Smooth muscle cell (in vitro differentiated cells): ENCODE data around the gene RAET1E. TPM values are rescaled to one million over a fixed set of nuclear protein-coding genes. Genes with fewer than 3 reads are reported as not detected.
A peak's percentile ranks its signal among the peaks of the same experiment; 100 is the strongest.
"Not testable (repeated sequence)": the region's sequence is repeated elsewhere in the genome, so short reads cannot be mapped to it uniquely, and the experiment has no call there.

Experiments
- DNase-seq: peaks from one replicate; lab custom pipeline; 2025; ENCODE audit not compliant: unreplicated experiment; lab: John Stamatoyannopoulos, UW
- H2AFZ ChIP-seq: fragments of 200-600 bp; sonication (generic); 2 replicates; pipeline ENCODE4 v1.6.0; 2016; ENCODE audit warnings: antibody characterized with exemption, low read depth, mild to moderate bottlenecking
- H3F3A ChIP-seq: fragments of 200-600 bp; sonication (generic); 2 replicates; pipeline ENCODE4 v1.6.0; 2017; ENCODE audit warnings: antibody characterized with exemption, low read depth
- H3K27ac ChIP-seq: fragments of 200-600 bp; sonication (generic); 2 replicates; pipeline ENCODE4 v1.5.1; 2016; ENCODE audit warnings: low read depth, mild to moderate bottlenecking
- H3K27me3 ChIP-seq: fragments of 200-600 bp; sonication (generic); 2 replicates; pipeline ENCODE4 v1.6.1; 2016; ENCODE audit warnings: low read depth, mild to moderate bottlenecking
- H3K36me3 ChIP-seq: fragments of 200-600 bp; sonication (generic); 2 replicates; pipeline ENCODE4 v1.5.1; 2016; ENCODE audit warnings: low read depth
- H3K4me1 ChIP-seq: fragments of 200-600 bp; sonication (generic); 2 replicates; pipeline ENCODE4 v1.5.1; 2016; ENCODE audit warnings: low read depth
- H3K4me2 ChIP-seq: fragments of 200-600 bp; sonication (generic); 2 replicates; pipeline ENCODE4 v1.6.0; 2016; ENCODE audit warnings: mild to moderate bottlenecking
- H3K4me3 ChIP-seq: fragments of 200-600 bp; sonication (generic); 2 replicates; pipeline ENCODE4 v1.5.1; 2016; ENCODE audit warnings: mild to moderate bottlenecking
- H3K79me2 ChIP-seq: fragments of 200-600 bp; sonication (generic); 2 replicates; pipeline ENCODE4 v1.6.0; 2016; ENCODE audit warnings: low read depth, mild to moderate bottlenecking
- H3K9ac ChIP-seq: fragments of 200-600 bp; sonication (generic); 2 replicates; pipeline ENCODE4 v1.6.0; 2016; ENCODE audit warnings: low read depth
- H3K9me3 ChIP-seq: fragments of 200-600 bp; sonication (generic); replicated peaks from 2 replicates; pipeline ENCODE4 v1.5.1; 2016; ENCODE audit warnings: low read depth
- H4K20me1 ChIP-seq: fragments of 200-600 bp; sonication (generic); 2 replicates; pipeline ENCODE4 v1.6.0; 2016; ENCODE audit warnings: low read depth
- WGBS: methylation state at CpG from one replicate; pipeline ENCODE4 v1.1.7; 2016; ENCODE audit warnings: low lambda C conversion rate; 5-methylcytosine and 5-hydroxymethylcytosine counted together
- polyA plus RNA-seq: library from polyadenylated mRNA; unstranded; fragments of >200 nt; fragmentation: Nextera tagmentation; extraction: Ambion mirVana; gene quantifications from 2 replicates; pipeline ENCODE4 v1.2.1, GENCODE V29; 2016
- total RNA-seq: library from RNA; depleted of rRNA; stranded (reverse); fragments of >200 nt; gene quantifications from 2 replicates; pipeline ENCODE4 v1.2.3, GENCODE V29; 2014
- TF ChIP-seq, protein P1 (sequence below): fragments of 200-600 bp; sonication (generic); IDR thresholded peaks from 2 replicates; pipeline ENCODE4 v1.5.1; 2017; ENCODE audit warnings: borderline replicate concordance, mild to moderate bottlenecking, antibody characterized with exemption; ENCODE audit not compliant: insufficient read depth, poor library complexity, severe bottlenecking

Gene RAET1E
- total and polyA plus RNA-seq, 2 experiments from 2014 or later, result not detected

DNA sequence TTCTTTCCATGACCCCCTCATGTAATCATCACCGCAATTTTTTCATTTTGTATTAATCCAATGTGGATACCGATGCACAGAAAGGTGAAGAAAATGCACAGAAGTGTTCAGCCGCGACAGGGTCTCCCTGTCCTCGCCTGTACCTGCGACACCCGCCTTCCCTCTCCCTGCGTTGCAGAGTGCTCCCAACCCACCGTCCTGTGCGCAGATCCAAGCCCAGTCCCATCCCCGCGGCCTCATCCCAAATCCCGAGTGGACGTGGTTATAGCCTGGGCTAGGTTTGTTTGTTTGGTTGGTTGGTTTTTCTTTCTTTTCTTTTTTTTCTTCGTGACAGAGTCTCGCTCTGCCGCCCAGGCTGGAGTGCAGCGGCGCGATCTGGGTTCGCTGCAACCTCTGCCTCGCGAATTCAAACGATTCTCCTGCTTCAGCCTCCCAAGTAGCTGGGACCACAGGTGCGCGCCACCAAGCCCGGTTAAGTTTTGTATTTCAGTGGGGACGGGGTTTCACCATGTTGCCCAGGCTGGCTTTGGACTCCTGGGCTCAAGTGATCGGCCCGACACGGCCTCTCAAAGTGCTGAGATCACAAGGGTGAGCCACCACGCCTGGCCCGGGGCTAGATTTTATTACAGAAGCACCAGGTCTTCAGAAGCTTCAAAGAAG is 25.5 kb upstream of the RAET1E start:
- Histone ChIP-seq H3K4me3 (peak overlapping the region; percentile 56), H3K9me3 (no peaks in the 10 kb centered on the region), H3F3A (no peaks in the 10 kb centered on the region), H3K9ac (no peak overlapping the region), H3K4me2 (peak overlapping the region; percentile 91), H3K4me1 (no peaks in the 10 kb centered on the region), H3K36me3 (no peaks in the 10 kb centered on the region), H3K79me2 (no peaks in the 10 kb centered on the region), H2AFZ (peak overlapping the region; percentile 87), H3K27ac (no peak overlapping the region), H3K27me3 (peaks cover 64% of the 10 kb centered on the region), H4K20me1 (no peaks in the 10 kb centered on the region)
- DNase-seq, result no peak
- 22% methylated on average over 33 of the region's 33 CpGs for WGBS
- TF ChIP-seq, protein P1, sequence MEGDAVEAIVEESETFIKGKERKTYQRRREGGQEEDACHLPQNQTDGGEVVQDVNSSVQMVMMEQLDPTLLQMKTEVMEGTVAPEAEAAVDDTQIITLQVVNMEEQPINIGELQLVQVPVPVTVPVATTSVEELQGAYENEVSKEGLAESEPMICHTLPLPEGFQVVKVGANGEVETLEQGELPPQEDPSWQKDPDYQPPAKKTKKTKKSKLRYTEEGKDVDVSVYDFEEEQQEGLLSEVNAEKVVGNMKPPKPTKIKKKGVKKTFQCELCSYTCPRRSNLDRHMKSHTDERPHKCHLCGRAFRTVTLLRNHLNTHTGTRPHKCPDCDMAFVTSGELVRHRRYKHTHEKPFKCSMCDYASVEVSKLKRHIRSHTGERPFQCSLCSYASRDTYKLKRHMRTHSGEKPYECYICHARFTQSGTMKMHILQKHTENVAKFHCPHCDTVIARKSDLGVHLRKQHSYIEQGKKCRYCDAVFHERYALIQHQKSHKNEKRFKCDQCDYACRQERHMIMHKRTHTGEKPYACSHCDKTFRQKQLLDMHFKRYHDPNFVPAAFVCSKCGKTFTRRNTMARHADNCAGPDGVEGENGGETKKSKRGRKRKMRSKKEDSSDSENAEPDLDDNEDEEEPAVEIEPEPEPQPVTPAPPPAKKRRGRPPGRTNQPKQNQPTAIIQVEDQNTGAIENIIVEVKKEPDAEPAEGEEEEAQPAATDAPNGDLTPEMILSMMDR, result no peak

DNA sequence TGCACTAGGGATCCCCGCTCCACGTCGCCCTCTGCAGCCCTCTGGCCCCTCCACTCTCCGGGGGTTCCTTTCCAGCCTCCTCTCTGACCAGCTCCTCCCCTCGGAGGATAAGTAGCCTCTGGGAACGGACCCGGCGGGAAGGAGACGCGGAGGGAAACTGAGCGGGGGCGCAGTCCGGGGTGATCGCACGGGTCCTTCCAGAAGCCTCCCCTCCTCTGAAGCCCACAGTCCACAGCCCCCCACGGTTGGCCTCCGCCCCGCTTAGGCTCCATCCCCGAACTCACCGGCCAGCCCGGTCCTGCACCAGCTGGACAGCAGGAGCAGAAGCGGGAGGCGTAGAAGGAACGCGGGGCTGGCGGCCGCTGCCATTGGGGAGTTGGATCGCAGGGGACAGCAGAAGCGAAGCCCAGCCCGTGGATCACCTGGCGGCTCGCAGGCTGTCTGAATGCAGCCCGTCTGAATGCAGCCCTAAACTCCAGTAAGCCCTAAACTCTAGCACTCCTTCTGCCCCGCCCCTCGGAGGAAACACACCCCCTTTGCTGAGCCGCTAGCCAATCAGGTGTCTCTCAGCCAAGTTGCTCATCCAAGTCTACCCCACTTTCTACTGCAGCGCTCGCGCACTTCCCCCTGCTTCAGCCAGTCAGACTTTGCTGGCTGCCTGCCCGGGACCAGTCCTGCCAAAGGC is 24.9 kb upstream of the RAET1E start, which contains the start of gene RAET1G:
Gene RAET1G, minus strand, starts transcription at position 480 of the 685 bp plus-strand sequence. Its CDS starts 111 bp downstream, at position 369.
- H4K20me1 ChIP-seq, result no peaks in the 10 kb centered on the region
- no peak within 1 kb of the TSS for H3K27ac ChIP-seq
- peak within 1 kb of the TSS; percentile 87 for H2AFZ ChIP-seq
- WGBS, result 3% methylated on average over 38 of the region's 40 CpGs
- H3K4me3 ChIP-seq, result peak within 1 kb of the TSS; percentile 56
- no peaks in the 10 kb centered on the region for H3K79me2 ChIP-seq
- H3F3A ChIP-seq, result no peaks in the 10 kb centered on the region
- peak; percentile 56 for DNase-seq
- H3K4me2 ChIP-seq, result peak within 1 kb of the TSS; percentile 91
- H3K4me1 ChIP-seq, result no peaks in the 10 kb centered on the region
- no peak within 1 kb of the TSS for H3K9ac ChIP-seq
- H3K9me3 ChIP-seq, result no peaks in the 10 kb centered on the region
- no peaks in the 10 kb centered on the region for H3K36me3 ChIP-seq
- TF ChIP-seq, protein P1, result no peak
- H3K27me3 ChIP-seq, result peaks cover 65% of the 10 kb centered on the region

DNA sequence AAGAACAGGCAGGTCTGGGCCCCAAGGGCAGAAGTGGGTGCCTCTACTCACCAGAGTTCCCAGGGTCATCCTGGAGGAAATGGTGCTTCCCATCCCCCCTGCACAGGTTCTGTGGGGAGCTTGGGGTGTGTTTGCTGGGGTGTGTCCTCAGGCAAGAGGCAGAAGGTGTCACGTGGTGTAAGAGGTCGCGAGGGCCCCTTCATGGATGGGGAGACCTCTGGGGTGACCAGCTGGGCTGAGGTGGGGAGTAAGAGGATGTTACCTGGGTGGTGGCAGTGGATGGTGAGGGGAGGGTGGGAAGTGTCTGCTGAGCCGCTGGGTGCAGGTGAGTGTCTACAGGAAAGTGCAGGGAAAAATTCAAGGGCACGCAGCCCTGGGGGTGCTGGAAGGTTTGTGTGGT is 24.2 kb upstream of the RAET1E start:
- H3K79me2 ChIP-seq, H3K4me2 ChIP-seq, H3K4me3 ChIP-seq, DNase-seq, H3K9ac ChIP-seq, H2AFZ ChIP-seq, H3K9me3 ChIP-seq, H3F3A ChIP-seq, H3K4me1 ChIP-seq, H3K36me3 ChIP-seq, H3K27ac ChIP-seq, H4K20me1 ChIP-seq: not testable (repeated sequence)
- 40% methylated on average over 3 of the region's 5 CpGs for WGBS
- peaks cover 63% of the 10 kb centered on the region for H3K27me3 ChIP-seq

DNA sequence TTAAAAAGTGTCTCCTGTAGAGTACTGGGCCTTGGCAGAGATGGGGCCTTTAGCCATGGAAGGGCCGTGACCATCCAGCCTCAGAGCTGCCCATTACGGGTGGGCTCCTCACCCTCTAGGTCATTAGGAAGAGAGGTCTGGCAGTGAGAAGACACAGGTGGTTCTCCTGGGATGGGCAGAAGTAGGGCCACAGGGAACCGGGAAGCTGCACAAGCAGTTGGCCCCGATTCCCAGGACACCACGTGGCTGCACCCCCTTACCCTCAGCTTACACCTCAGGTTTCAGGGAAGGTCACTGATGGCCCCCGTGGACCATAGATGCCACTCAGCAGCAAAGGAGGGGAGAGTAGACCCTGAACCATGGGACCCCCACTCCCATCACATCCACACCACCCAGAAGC is 23.4 kb upstream of the RAET1E start:
- Histone ChIP-seq H3K4me1 (no peaks in the 10 kb centered on the region), H3K79me2 (no peaks in the 10 kb centered on the region), H3K9me3 (no peaks in the 10 kb centered on the region), H2AFZ (no peak overlapping the region), H4K20me1 (no peaks in the 10 kb centered on the region), H3K27ac (no peak overlapping the region), H3K27me3 (peaks cover 63% of the 10 kb centered on the region), H3K4me2 (no peak overlapping the region), H3K36me3 (no peaks in the 10 kb centered on the region), H3K9ac (no peak overlapping the region), H3F3A (no peaks in the 10 kb centered on the region), H3K4me3 (no peak overlapping the region)
- TF ChIP-seq, protein P1, result no peak
- 83% methylated on average over 6 of the region's 6 CpGs for WGBS
- DNase-seq, result no peak
